ENCODE measurements around the gene LYZL4.

DNA sequence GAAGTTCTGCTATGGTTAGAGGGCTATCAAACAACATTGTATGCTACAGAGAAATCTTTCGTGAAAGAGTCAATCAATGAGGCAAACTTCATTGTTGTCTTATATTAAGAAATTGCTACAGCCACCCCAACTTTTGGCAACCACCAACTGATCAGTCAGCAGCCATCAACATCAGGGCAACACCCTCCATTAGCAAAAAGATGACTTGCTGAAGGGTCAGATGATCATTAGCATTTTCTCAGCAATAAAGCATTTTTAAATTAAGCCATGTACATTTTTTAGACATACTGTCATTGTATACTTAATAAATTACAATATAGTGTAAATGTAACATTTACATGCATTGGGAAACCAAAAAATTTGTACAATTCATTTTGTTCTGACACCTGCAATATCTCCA lies 53.1 kb downstream of the LYZL4 start:
- TF ChIP-seq, protein P1, sequence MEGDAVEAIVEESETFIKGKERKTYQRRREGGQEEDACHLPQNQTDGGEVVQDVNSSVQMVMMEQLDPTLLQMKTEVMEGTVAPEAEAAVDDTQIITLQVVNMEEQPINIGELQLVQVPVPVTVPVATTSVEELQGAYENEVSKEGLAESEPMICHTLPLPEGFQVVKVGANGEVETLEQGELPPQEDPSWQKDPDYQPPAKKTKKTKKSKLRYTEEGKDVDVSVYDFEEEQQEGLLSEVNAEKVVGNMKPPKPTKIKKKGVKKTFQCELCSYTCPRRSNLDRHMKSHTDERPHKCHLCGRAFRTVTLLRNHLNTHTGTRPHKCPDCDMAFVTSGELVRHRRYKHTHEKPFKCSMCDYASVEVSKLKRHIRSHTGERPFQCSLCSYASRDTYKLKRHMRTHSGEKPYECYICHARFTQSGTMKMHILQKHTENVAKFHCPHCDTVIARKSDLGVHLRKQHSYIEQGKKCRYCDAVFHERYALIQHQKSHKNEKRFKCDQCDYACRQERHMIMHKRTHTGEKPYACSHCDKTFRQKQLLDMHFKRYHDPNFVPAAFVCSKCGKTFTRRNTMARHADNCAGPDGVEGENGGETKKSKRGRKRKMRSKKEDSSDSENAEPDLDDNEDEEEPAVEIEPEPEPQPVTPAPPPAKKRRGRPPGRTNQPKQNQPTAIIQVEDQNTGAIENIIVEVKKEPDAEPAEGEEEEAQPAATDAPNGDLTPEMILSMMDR (IDR thresholded peaks at IDR 0.05) = no peak
- TF ChIP-seq POLR2A (IDR thresholded peaks at IDR 0.05) = no peak

All from right lobe of liver (tissue), 4 donors.